PFSK-1 (cell line): Measurements from ENCODE around the gene ENDOV.

Experiments used
- FOXP2 ChIP-seq: optimal IDR thresholded peaks from 2 replicates; pipeline ENCODE3; 2011; ENCODE audit warnings: borderline replicate concordance, control low read depth, inconsistent platforms; ENCODE audit not compliant: insufficient read depth; ENCODE audit errors: extremely low read length, extremely low read depth
- POLR2AphosphoS5 ChIP-seq: IDR thresholded peaks from 2 replicates; pipeline ENCODE4 v1.6.1; 2012; ENCODE audit warnings: low read depth, mild to moderate bottlenecking, control low read depth, low read length, moderate library complexity
- SIN3A ChIP-seq: IDR thresholded peaks from 2 replicates; pipeline ENCODE4 v1.6.1; 2012; ENCODE audit warnings: mild to moderate bottlenecking, low read length, moderate library complexity, borderline replicate concordance; ENCODE audit not compliant: insufficient read depth
- TAF1 ChIP-seq: IDR thresholded peaks from 2 replicates; pipeline ENCODE4 v1.6.1; 2012; ENCODE audit warnings: low read length, control low read depth, borderline replicate concordance; ENCODE audit not compliant: insufficient read depth
- TF ChIP-seq, protein P1 (sequence below), 2 experiments: IDR thresholded peaks; 2 replicates each; pipeline versions ENCODE4 v1.6.1 to v1.8.0; 2011 to 2012; ENCODE audit warnings: low read depth in 2 of 2, low read length in 2 of 2, control low read depth in 1 of 2, inconsistent platforms in 1 of 2, mild to moderate bottlenecking in 1 of 2, moderate library complexity in 1 of 2; ENCODE audit not compliant: insufficient read depth in 1 of 2

Gene ENDOV

DNA sequence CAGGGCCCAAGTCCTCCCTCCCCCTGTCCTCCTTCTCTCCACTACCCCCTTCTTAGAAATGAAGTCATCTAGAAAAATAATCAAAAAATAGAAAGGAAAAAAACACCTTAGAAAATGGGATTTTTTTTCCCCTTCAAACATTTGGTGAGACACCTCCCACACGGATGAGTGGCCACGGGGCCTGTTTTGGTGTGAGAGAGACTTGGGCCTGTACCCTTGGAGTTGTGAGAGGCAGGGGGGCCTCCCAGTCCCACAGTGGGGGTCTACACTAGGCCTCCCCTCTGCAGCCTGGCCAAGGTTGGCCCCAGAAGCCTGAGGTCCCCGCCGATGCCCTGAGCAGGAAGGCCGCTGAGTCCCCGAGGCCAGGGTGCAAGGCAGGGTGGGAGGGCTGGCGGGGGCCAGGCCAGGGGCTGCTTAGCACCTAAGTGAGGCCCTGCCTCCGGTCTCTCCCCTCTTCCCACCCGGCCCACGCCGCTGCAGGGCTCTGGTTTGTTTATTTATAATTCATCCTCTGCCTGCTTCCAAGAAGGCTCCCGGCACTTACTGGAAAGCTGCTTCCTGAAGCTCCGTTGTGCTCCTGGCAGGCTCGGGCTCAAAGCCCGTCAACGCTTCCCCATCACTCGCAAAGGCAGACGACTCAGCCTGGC lies 35.1 kb downstream of the ENDOV start:
- TF ChIP-seq, protein P1, sequence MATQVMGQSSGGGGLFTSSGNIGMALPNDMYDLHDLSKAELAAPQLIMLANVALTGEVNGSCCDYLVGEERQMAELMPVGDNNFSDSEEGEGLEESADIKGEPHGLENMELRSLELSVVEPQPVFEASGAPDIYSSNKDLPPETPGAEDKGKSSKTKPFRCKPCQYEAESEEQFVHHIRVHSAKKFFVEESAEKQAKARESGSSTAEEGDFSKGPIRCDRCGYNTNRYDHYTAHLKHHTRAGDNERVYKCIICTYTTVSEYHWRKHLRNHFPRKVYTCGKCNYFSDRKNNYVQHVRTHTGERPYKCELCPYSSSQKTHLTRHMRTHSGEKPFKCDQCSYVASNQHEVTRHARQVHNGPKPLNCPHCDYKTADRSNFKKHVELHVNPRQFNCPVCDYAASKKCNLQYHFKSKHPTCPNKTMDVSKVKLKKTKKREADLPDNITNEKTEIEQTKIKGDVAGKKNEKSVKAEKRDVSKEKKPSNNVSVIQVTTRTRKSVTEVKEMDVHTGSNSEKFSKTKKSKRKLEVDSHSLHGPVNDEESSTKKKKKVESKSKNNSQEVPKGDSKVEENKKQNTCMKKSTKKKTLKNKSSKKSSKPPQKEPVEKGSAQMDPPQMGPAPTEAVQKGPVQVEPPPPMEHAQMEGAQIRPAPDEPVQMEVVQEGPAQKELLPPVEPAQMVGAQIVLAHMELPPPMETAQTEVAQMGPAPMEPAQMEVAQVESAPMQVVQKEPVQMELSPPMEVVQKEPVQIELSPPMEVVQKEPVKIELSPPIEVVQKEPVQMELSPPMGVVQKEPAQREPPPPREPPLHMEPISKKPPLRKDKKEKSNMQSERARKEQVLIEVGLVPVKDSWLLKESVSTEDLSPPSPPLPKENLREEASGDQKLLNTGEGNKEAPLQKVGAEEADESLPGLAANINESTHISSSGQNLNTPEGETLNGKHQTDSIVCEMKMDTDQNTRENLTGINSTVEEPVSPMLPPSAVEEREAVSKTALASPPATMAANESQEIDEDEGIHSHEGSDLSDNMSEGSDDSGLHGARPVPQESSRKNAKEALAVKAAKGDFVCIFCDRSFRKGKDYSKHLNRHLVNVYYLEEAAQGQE (IDR thresholded peaks at IDR 0.05; ENCODE audit: insufficient read depth in 1 of 2, low read depth in 2 of 2, low read length in 2 of 2), result 0 out of 4 replicates have a peak, but pooled peaks of 1 of the 2 experiments have one; percentile 14
- TF ChIP-seq FOXP2 (peak; percentile 32), SIN3A (no peak), TAF1 (no peak), POLR2AphosphoS5 (no peak)

DNA sequence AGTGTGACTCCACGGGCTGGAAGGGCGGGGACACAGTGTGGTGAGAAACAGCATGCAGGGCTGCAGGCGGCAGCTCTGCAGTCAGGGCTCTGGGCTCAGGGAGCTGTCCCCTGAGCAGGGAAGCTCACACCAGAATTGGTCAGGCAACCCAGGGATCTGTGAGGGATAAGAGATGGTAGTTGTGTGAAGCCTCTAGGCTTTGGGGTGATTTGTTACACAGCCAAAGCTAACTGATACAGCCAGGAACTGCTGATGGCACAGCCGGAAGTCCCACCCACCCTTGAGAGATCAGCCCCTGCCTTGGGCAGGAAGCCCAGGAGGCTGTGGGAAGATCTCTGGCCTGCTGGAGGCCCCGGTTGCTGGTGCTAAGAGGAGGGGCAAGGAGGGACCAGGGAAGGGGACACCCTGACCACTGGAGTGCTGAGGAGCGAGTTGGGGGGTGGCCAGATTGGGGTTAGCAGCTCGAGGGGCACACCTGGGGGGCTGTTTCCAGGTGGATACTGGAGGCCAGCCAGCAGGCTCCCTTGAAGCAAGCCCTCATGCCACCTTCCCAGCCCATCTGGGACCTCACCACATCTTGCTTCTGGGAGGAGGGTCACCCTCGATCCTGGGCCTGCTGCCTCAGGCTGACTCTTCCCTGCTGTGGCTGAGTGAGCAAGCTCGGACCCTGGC lies 36.3 kb downstream of the ENDOV start:
- TF ChIP-seq SIN3A, result no peak
- TF ChIP-seq TAF1, result no peak
- TF ChIP-seq, protein P1 (IDR thresholded peaks at IDR 0.05; ENCODE audit: insufficient read depth in 1 of 2, low read depth in 2 of 2, low read length in 2 of 2), result no peak
- no peak for TF ChIP-seq POLR2AphosphoS5
- TF ChIP-seq FOXP2, result no peak

DNA sequence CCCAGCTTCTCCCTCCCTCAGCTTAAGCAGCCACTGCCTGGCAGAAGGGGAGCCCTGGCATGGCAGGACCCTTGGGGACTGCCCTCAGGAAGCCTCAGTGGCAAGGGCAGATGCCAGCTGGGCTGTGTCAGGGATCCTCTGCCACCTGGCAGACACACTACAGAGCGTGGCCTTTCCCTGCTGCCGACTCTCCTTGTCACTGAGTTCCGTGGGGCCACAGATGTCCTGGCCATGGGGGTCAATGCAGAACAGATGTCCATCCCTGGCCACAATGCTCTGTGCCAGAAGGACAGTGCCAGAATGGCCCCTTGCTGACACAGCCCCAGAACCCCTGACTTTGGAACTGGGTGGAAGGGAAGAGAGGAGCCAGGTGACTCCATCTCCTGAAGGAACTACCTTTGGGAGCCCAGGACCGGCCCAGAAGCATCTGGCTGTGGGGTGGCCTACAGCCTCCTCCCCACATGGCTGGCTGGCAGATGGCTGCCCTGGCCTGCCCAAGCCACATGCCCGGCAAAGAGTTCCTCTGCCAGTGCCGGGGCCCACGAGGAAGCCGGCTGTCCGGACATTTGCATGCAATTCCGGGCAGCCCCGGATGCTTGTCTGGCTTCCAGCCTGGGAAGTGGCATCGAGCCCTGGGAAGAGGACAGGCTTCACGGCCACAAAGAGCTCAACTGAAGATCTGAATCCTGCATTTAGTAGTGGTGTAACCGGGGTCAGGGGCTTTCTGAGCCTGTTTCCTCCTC lies 37.4 kb downstream of the ENDOV start:
- TF ChIP-seq TAF1, result no peak
- no peak for TF ChIP-seq POLR2AphosphoS5
- no peak for TF ChIP-seq SIN3A
- TF ChIP-seq FOXP2, result no peak
- TF ChIP-seq, protein P1 (IDR thresholded peaks at IDR 0.05; ENCODE audit: insufficient read depth in 1 of 2, low read depth in 2 of 2, low read length in 2 of 2), result no peak

DNA sequence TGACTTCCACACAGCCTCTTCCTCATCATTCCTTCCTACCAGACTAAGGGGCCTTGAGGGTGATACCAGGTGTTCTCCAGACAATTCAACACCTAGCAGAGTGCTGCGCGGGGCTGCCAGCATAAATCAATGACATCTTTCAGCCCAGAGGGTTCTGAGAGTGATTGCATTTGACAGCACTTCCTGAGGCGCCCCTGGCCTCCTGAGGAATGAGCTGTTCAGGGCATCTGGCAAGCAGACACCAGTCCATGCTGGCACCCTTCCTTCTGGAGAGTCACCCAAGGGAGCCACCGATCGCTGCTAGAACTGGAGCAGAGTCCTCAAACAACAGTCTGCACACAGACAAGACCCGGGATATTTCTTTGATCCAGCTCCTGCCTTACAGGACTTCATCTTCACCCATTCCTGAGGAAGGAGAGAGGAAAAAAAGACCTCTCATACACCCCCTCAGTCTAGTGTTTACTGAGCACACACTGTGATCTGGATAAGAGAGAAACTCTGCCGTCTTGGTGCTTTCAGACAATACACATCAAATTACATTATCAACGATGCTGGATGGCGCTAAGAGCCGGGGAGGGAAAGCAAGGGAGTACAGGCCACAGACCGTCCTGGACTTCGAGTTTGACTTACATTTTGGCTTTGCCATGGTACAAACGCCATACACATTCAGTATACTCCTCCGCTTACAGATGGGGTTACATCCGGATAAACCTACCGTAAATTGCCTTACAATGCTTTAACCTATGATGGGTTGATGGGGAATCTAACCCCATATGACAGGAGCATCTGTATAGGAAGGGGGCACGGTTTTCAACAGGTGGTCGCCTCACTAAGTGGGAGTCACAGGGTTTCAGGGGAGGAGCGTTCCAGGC lies 38.4 kb downstream of the ENDOV start:
- TF ChIP-seq SIN3A (no peak), POLR2AphosphoS5 (no peak), FOXP2 (no peak), TAF1 (no peak)
- TF ChIP-seq, protein P1 (IDR thresholded peaks at IDR 0.05; ENCODE audit: insufficient read depth in 1 of 2, low read depth in 2 of 2, low read length in 2 of 2), result no peak
